Stimulated activated effector memory CD8-positive, alpha-beta T cell treated with anti-CD3 and anti-CD28 coated beads, Interleukin-12 subunit alpha, Interleukin-12 subunit beta, amount 100 ng/mL, for 72 hours (primary cell): ENCODE data around the gene NMNAT2.
"Not testable (repeated sequence)": the region's sequence is repeated elsewhere in the genome, so short reads cannot be mapped to it uniquely, and the experiment has no call there.

Source experiments
- ATAC-seq: fragments of 150-1000 bp; cut with Tn5 transposase; 2 replicates; pipeline ENCODE4 v1.10.0; 2021
- DNase-seq, 2 donors: peaks; one replicate each; pipeline ENCODE4 v3.0.0; 2021 to 2022; ENCODE audit warnings: low spot score in 2 of 2
- H3K27ac Mint-ChIP-seq: one replicate; pipeline ENCODE4 v1.8.0; 2022; ENCODE audit warnings: mild to moderate bottlenecking, mixed read lengths
- H3K36me3 Mint-ChIP-seq: one replicate; pipeline ENCODE4 v1.8.0; 2022; ENCODE audit warnings: mild to moderate bottlenecking, mixed read lengths
- H3K4me1 Mint-ChIP-seq: one replicate; pipeline ENCODE4 v1.8.0; 2022; ENCODE audit warnings: mixed read lengths
- H3K4me3 Mint-ChIP-seq: one replicate; pipeline ENCODE4 v1.8.0; 2022; ENCODE audit warnings: mild to moderate bottlenecking, mixed read lengths
- H3K9me3 Mint-ChIP-seq: one replicate; pipeline ENCODE4 v1.8.0; 2022; ENCODE audit warnings: mixed read lengths

The NMNAT2 gene

DNA sequence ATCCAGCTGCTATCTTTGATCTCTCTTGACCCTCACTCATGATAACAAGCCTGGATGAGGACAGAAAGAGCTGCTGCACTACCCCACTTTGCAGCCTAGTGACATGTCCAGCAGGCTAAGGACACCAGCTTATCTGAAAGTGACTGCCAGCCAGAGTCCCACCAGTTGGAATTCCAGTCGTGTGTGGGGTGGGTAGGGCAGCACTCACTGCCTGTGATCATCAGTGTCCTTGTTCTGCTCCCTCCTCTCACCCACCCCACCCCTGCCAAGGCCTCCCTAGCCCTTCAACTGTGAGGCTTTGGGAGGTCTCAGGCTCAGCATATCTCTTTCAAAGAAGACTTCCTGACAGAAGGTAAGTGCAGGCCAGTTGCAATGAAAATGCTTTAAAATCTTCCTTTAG is 15.5 kb upstream of the NMNAT2 start:
- H3K9me3 Mint-ChIP-seq, result no peaks in the 10 kb centered on the region
- no peak overlapping the region for H3K4me3 Mint-ChIP-seq

DNA sequence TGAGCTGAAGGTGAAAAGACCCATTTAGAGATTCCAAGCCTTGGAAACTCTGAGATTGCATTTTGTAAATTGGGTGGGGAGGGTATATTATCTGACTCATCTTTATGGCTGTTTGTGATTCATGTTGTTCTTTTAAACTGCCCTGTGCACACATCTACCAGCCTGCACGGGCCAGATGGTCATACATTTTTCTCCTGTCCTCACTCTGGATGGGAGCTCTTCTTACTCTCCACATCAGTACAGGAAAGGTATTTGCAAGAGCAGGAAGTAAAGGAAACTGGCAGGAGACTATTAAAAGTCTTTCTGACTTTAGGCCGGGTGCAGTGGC is 14.3 kb upstream of the NMNAT2 start:
- no peaks in the 10 kb centered on the region for H3K9me3 Mint-ChIP-seq
- no peaks in the 10 kb centered on the region for H3K4me1 Mint-ChIP-seq
- no peak overlapping the region for H3K4me3 Mint-ChIP-seq
- no peak overlapping the region for H3K27ac Mint-ChIP-seq
- ATAC-seq (no peak), DNase-seq (no peak)
- no peaks in the 10 kb centered on the region for H3K36me3 Mint-ChIP-seq

More for the DNA sequence above, 15.5 kb upstream of the NMNAT2 start:
- DNase-seq (no peak), ATAC-seq (no peak)
- Mint-ChIP-seq H3K4me1 (no peaks in the 10 kb centered on the region), H3K27ac (no peak overlapping the region), H3K36me3 (no peaks in the 10 kb centered on the region)

DNA sequence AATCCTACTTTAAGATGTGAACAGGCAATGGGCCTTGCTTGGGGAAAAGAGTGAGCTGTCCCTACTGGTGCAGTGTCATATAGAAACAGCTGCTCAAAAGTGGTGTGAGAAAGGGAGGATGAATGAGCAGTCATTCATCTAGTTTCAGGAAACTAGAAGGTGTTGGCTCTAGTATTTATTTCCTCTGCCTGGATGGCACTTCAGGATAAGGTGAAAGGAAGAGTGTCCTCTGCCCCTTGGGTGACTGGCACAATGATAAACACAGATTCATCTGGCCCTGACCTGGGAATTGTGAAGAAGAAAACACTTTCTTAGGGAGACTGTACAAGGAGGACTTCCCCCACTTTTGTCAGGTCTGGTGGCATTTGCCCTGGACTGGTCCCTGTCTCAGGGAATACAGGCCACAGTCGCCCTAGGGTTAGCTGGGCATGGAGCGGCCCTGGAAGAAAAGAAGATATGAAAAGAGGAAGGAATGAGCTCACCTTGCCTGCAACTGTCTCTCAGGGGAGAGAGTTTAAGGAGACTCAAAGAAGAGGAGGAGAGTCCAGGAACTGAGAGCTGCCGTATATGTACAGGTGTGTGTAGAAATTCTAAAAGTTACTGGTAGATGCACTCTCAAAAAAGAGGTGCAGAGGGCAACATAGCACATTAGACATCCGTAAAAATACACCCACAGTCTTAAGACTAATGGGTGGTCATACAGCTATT is 13.8 kb upstream of the NMNAT2 start:
- Mint-ChIP-seq H3K27ac (no peak overlapping the region), H3K4me1 (no peaks in the 10 kb centered on the region), H3K9me3 (no peaks in the 10 kb centered on the region), H3K4me3 (no peak overlapping the region), H3K36me3 (no peaks in the 10 kb centered on the region)
- no peak for DNase-seq
- peak; percentile 24 for ATAC-seq

DNA sequence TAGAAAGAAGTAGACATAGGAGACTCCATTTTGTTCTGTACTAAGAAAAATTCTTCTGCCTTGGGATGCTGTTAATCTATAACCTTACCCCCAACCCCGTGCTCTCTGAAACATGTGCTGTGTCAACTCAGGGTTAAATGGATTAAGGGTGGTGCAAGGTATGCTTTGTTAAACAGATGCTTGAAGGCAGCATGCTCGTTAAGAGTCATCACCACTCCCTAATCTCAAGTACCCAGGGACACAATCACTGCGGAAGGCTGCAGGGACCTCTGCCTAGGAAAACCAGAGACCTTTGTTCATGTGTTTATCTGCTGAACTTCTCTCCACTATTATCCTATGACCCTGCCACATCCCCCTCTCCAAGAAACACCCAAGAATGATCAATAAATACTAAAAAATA is 9.4 kb upstream of the NMNAT2 start:
- not testable (repeated sequence) for H3K4me1 Mint-ChIP-seq, H3K4me3 Mint-ChIP-seq, H3K27ac Mint-ChIP-seq, H3K9me3 Mint-ChIP-seq, ATAC-seq, DNase-seq, H3K36me3 Mint-ChIP-seq

DNA sequence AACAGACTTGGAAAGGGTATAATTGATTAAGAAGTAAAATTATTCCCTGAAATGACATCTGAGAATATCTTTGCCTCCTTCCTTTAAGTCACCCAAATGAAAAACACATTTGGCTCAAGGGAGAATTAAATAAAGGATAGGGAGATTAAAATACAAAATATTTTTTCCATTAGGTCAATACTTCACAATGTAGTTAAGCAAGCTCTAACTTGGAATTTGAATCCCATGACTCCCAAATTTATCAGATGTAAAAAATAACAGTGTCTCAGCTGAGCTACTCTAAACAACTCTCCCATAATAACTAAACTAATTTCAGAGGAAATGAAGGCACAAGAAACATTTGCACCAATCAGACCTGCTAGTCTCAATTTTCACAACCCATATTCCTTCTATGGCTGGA is 6.5 kb upstream of the NMNAT2 start:
- Mint-ChIP-seq H3K4me3 (no peak overlapping the region), H3K9me3 (no peaks in the 10 kb centered on the region), H3K36me3 (no peaks in the 10 kb centered on the region), H3K27ac (no peak overlapping the region), H3K4me1 (no peaks in the 10 kb centered on the region)
- no peak for DNase-seq
- no peak for ATAC-seq

DNA sequence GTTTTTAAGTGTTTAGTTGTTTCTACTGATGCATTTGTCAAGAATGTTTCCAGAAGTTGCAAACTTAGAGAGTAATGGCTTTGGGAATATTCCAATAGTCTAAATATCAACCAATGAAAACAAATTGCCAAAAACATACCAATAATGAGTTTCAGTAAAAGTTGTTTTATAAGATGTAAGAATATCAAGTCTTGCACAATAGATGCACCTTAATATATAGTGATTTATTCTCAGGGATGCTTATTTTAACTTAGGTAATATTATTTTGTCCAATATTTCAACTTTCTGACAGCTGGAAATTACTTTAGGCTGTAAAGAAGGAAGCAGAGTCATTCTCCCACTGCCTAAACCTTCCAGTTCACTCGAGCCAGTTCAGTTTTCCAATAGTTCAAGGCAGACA is 5.4 kb upstream of the NMNAT2 start:
- H3K36me3 Mint-ChIP-seq, result no peaks in the 10 kb centered on the region
- DNase-seq, result no peak
- no peak for ATAC-seq
- no peak overlapping the region for H3K4me3 Mint-ChIP-seq
- H3K9me3 Mint-ChIP-seq, result no peaks in the 10 kb centered on the region
- no peak overlapping the region for H3K27ac Mint-ChIP-seq
- H3K4me1 Mint-ChIP-seq, result peaks cover 3% of the 10 kb centered on the region

DNA sequence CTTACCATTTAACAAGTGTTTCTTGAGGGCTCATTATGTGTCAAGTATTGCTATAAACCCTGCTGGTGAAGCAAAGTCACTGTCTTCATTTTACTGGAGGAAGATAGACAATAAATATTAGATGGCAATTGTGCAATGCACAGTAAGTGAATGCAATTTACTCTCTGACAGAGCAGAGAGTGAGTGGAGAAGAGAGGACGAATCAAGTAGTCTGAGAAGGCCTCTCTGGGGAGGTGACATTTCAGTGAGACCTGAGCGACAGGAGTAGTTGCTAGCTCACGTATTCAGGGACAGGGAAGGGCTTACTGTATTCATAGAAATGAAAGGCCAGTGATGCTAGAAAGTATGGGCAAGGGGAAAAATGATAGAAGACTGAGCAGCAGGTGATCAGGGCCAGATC is 1.2 kb upstream of the NMNAT2 start:
- Mint-ChIP-seq H3K9me3 (no peaks in the 10 kb centered on the region), H3K27ac (no peak overlapping the region), H3K36me3 (no peaks in the 10 kb centered on the region), H3K4me3 (no peak overlapping the region), H3K4me1 (peaks cover 23% of the 10 kb centered on the region)
- DNase-seq, result no peak
- no peak for ATAC-seq

DNA sequence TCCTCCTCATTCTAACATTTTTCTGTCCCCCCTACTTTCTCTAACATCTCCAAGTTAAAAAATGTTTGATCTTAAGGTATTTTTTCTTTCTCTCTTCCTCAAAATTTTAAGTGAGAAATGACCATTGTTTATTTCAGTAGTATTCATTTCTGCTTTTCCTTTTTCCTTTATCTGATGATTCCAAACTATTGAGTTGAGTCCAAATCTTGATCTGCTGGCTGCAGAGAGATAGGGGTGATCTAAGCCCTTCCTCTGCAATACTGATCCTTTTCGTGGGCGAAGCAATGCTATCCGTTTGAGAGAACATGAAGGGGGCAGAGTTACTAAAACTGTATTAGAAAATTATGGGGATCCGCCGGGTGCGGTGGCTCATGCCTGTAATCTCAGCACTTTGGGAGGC is 516 bp upstream of the NMNAT2 start:
- no peak overlapping the region for H3K27ac Mint-ChIP-seq
- DNase-seq, result no peak
- H3K9me3 Mint-ChIP-seq, result no peaks in the 10 kb centered on the region
- H3K4me1 Mint-ChIP-seq, result peaks cover 23% of the 10 kb centered on the region
- peak overlapping the region; percentile 38 for H3K4me3 Mint-ChIP-seq
- no peaks in the 10 kb centered on the region for H3K36me3 Mint-ChIP-seq
- ATAC-seq, result no peak

DNA sequence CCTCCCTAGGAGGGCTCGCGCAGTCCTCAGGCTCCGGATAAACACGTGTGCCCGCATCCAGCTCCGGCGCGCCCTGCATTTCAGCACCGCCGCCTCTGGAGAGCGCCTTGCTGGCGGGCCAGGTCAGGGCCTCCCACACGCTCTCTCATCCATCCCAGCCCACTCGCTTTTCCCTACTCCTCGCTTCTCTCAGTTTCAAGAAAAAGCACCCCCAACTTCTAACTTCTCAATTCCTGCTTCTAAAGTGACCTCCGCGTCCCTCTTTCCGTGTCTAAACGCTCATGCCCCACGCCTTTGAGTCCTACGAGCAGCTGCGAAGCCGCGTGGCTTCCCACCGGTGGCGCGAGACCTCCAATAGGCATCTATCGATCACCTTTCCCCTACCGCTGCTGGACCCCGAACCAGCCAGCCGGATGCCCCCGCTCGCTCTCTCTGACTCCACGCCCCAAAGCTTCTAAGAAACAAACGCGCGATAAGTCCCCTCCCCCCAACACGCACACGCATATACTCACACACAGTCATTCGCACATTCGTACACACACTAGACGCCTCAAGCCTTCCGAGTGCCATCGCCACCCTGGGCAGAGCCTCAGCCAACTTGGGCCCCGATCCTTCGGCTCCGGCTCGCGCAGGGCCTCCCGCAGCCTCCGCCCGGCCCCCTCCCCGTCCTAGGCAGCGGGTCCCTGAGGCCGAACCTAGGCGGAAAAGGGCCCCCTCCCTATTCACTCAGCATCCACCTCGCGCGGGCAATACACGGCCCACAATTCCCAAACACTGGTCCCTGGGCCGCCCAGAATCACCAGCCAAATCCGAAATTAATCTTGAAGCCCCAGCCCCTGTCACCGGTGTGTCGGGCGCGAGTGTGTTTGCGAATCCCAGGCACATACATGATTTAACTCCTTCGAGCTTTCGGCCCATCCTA is 1.1 kb downstream of the NMNAT2 start:
- Mint-ChIP-seq H3K27ac (no peak overlapping the region), H3K36me3 (no peaks in the 10 kb centered on the region), H3K9me3 (no peaks in the 10 kb centered on the region), H3K4me1 (peaks cover 23% of the 10 kb centered on the region), H3K4me3 (peak overlapping the region; percentile 38)
- no peak for ATAC-seq
- peak; percentile 5 to 54 for DNase-seq

DNA sequence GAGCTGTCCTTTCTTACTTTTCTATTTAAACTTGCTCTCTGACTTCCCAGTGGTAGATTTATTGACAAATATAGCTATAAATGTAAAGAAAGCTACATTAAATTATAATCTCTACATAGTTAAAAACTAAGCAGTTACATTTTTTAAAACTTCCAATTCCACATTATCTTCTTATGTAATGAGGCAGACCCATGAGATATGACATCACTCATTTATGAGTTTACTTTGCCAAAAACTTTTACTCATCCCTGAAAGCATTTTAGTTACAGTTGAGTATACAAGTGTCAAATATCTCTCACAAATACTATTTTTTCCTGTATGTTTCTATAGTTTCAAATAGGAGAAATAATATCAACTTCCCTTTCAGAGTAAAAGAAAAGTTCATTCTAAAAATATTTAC is 3.8 kb downstream of the NMNAT2 start:
- Mint-ChIP-seq H3K4me1 (peaks cover 23% of the 10 kb centered on the region), H3K4me3 (no peak overlapping the region), H3K36me3 (no peaks in the 10 kb centered on the region), H3K9me3 (no peaks in the 10 kb centered on the region), H3K27ac (no peak overlapping the region)
- ATAC-seq (no peak), DNase-seq (no peak)

DNA sequence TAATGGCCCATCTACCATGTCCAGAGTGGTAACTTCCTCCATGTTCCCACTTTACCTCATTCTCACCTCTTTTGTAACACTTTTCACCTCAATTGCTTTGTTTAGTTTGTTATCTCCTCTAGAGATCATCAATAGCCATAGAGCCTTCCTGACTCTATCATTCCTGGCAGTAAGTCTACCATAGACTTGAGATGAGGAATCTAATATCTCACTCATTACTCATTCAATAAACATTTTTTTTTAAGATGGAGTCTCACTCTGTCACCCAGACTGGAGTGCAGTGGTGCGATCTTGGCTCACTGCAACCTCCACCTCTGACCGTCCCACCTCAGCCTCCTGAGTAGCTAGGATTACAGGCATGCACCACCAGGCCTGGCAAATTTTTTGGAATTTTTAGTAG is 7.1 kb downstream of the NMNAT2 start:
- Mint-ChIP-seq H3K4me1 (no peaks in the 10 kb centered on the region), H3K36me3 (no peaks in the 10 kb centered on the region), H3K27ac (no peak overlapping the region), H3K9me3 (no peaks in the 10 kb centered on the region), H3K4me3 (no peak overlapping the region)
- ATAC-seq (no peak), DNase-seq (no peak)

DNA sequence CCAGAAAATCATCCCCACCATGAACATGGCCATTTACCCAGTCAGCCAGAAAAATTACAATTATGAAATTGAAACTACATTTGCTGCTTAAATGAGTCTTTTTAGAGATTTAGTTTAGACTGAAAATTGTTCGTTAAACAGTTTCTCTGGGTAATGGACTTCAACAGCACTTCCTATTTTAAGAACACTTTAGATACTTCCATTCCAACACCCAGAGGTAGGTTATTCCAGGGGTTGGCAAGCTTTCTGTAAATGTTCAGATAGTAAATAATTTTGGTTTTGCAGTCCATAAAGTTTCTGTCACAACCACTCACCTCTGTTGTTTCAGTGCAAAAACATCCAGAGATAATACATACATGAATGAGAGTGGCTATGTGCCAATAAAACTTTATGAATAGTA is 10.2 kb downstream of the NMNAT2 start:
- H3K27ac Mint-ChIP-seq, result no peak overlapping the region
- no peak overlapping the region for H3K4me3 Mint-ChIP-seq
- DNase-seq (no peak), ATAC-seq (no peak)
- H3K4me1 Mint-ChIP-seq, result no peaks in the 10 kb centered on the region
- H3K36me3 Mint-ChIP-seq, result no peaks in the 10 kb centered on the region
- H3K9me3 Mint-ChIP-seq, result no peaks in the 10 kb centered on the region

DNA sequence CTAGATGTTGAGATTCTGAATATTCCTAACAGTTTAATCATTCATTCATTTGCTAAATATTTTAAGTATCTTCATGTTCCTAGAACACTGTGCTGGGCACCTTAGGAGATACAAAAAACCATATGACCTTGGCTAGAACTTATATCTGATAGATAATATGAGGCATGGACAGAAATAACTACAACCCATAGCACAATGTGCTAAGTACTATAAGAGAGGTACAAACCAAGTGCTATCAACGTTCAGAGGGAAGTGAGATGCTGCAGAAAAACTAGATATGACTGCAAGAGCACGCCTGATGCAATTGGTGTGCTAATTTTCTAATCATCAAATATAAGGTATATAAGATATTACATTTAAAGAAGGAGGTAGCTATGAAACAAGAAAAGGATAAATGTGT is 10.7 kb downstream of the NMNAT2 start:
- H3K36me3 Mint-ChIP-seq, result no peaks in the 10 kb centered on the region
- no peak overlapping the region for H3K27ac Mint-ChIP-seq
- no peaks in the 10 kb centered on the region for H3K4me1 Mint-ChIP-seq
- DNase-seq (no peak), ATAC-seq (no peak)
- H3K9me3 Mint-ChIP-seq, result no peaks in the 10 kb centered on the region
- no peak overlapping the region for H3K4me3 Mint-ChIP-seq

DNA sequence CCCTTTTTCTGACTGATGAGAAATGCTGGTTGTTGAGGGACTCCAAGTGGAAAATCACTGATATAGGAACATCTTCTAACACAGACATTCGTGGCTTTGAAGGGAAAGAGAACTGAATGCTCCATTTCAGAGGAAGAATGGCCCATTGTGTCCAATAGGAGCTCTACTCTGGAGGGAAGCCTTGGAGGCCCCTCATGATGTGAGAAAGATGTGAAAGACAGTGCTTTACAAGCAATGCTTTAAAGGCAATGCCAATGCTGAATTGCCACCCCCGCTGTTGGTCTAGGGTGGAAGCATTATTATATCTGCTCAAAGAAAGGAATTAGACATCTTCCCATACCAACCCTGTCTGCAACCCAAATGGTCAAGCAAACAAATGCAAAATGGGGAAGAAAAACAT is 13.7 kb downstream of the NMNAT2 start:
- DNase-seq (no peak), ATAC-seq (no peak)
- Mint-ChIP-seq H3K27ac (no peak overlapping the region), H3K4me3 (no peak overlapping the region), H3K36me3 (no peaks in the 10 kb centered on the region), H3K4me1 (no peaks in the 10 kb centered on the region), H3K9me3 (no peaks in the 10 kb centered on the region)

DNA sequence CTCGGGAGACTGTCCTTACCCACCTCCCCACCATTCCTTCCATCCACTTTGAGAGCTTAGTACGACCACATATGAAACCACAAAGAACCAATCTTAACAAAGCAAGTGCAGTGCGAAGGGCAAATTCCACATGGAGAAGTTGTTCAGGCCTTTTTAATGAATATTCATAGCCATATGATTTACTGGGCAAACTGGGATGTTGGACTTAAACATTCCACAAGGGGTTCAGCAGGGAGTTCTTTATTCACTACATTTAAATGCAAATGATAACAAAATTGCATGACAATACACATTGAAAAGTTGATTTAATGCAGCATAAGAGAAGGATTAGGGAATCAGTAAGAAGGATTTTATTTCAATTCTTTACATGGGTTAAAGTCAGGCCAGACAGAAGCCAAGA is 14.7 kb downstream of the NMNAT2 start:
- Mint-ChIP-seq H3K36me3 (no peaks in the 10 kb centered on the region), H3K4me1 (no peaks in the 10 kb centered on the region), H3K27ac (no peak overlapping the region), H3K4me3 (no peak overlapping the region), H3K9me3 (no peaks in the 10 kb centered on the region)
- ATAC-seq, result no peak
- no peak for DNase-seq

DNA sequence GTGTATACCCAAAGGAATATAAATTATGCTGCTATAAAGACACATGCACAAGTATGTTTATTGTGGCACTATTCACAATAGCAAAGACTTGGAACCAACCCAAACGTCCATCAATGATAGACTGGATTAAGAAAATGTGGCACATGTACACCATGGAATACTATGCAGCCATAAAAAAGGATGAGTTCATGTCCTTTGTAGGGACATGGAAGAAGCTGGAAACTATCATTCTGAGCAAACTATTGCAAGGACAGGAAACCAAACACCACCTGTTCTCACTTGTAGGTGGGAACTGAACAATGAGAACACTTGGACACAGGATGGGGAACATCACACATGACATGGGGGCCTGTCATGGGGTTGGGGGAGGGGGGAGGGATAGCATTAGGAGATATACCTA is 16.6 kb downstream of the NMNAT2 start:
- not testable (repeated sequence) for H3K27ac Mint-ChIP-seq, DNase-seq, H3K4me1 Mint-ChIP-seq, H3K36me3 Mint-ChIP-seq, H3K9me3 Mint-ChIP-seq, H3K4me3 Mint-ChIP-seq, ATAC-seq
